IMR-90 (cell line): Measurements from ENCODE around the gene NEUROD1.

ENCODE experiments used
- POLR2A ChIP-seq: IDR thresholded peaks from 2 replicates; pipeline ENCODE4 v1.6.1; 2012; ENCODE audit warnings: mild to moderate bottlenecking, low read depth, low read length
- RCOR1 ChIP-seq: IDR thresholded peaks from 2 replicates; pipeline ENCODE4 v1.6.1; 2012; ENCODE audit warnings: mild to moderate bottlenecking, low read length, improper control_type of control experiment; ENCODE audit not compliant: insufficient replicate concordance
- TF ChIP-seq, protein P1 (sequence below): conservative IDR thresholded peaks from 2 replicates; pipeline ENCODE4 v1.5.1; 2012; ENCODE audit warnings: mild to moderate bottlenecking, low read depth, low read length, improper control_type of control experiment

- TF ChIP-seq, protein P1, sequence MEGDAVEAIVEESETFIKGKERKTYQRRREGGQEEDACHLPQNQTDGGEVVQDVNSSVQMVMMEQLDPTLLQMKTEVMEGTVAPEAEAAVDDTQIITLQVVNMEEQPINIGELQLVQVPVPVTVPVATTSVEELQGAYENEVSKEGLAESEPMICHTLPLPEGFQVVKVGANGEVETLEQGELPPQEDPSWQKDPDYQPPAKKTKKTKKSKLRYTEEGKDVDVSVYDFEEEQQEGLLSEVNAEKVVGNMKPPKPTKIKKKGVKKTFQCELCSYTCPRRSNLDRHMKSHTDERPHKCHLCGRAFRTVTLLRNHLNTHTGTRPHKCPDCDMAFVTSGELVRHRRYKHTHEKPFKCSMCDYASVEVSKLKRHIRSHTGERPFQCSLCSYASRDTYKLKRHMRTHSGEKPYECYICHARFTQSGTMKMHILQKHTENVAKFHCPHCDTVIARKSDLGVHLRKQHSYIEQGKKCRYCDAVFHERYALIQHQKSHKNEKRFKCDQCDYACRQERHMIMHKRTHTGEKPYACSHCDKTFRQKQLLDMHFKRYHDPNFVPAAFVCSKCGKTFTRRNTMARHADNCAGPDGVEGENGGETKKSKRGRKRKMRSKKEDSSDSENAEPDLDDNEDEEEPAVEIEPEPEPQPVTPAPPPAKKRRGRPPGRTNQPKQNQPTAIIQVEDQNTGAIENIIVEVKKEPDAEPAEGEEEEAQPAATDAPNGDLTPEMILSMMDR, result no peak
- TF ChIP-seq POLR2A (no peak), RCOR1 (no peak)
Observed at GRCh38 chr2:181697571-181697970, 17.3 kb upstream of the NEUROD1 start.
